ENCODE data around the gene HSPA1B.
"Not testable (repeated sequence)": the region's sequence is repeated elsewhere in the genome, so short reads cannot be mapped to it uniquely, and the experiment has no call there.

Gene HSPA1B

DNA sequence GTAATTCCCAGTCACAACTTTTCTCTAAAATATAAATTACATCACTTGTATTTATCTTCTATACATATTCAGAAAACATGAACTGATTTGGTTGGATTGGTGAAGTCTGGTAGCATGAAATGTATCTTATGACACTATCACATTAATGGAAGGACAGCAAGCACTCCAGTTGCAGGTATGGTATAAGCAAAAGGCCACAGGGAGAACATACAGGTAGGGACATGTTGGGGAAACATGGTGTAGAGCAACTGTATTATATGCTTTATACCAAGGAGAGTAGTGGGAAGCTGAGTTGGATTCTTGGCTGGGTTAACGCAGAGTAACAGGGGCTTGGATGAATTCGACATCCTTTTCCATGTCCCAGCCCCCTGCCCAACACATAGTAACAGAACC is 30.5 kb upstream of the HSPA1B start:
- peaks cover 16% of the 10 kb centered on the region for H3K4me1 Mint-ChIP-seq
- H3K27ac Mint-ChIP-seq = peak overlapping the region; percentile 54 to 74 (median 55)
- H3K36me3 Mint-ChIP-seq (ENCODE audit: low read depth) = peaks cover 8% of the 10 kb centered on the region
- no peaks in the 10 kb centered on the region for H3K27me3 Mint-ChIP-seq (ENCODE audit: low read depth)
- TF ChIP-seq, protein P1, sequence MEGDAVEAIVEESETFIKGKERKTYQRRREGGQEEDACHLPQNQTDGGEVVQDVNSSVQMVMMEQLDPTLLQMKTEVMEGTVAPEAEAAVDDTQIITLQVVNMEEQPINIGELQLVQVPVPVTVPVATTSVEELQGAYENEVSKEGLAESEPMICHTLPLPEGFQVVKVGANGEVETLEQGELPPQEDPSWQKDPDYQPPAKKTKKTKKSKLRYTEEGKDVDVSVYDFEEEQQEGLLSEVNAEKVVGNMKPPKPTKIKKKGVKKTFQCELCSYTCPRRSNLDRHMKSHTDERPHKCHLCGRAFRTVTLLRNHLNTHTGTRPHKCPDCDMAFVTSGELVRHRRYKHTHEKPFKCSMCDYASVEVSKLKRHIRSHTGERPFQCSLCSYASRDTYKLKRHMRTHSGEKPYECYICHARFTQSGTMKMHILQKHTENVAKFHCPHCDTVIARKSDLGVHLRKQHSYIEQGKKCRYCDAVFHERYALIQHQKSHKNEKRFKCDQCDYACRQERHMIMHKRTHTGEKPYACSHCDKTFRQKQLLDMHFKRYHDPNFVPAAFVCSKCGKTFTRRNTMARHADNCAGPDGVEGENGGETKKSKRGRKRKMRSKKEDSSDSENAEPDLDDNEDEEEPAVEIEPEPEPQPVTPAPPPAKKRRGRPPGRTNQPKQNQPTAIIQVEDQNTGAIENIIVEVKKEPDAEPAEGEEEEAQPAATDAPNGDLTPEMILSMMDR (IDR thresholded peaks at IDR 0.05; ENCODE audit: unreplicated experiment in 3 of 3) = no peak
- H3K4me3 Mint-ChIP-seq = peak overlapping the region; percentile 42 to 75 (median 60)
- no peaks in the 10 kb centered on the region for H3K9me3 Mint-ChIP-seq

DNA sequence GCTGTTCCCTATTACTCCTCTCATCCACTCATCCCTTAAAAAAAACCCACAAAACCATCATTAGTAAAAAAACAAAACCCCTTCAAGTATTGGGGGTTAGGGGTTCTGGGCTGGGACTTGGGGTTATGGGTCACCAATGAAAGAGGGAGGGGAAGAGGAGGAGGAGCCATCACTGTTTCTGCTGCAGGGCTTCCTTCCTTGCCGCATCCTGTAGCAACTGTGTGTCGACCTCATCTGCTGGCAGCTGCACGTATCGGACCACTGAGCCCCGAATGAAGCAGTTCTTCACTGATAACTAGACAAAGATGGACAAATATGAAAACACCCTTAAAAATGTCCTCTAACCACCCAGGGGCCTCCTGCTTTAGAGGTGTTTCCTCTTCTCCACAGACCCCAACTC is 29.9 kb upstream of the HSPA1B start:
- peaks cover 10% of the 10 kb centered on the region for H3K4me1 Mint-ChIP-seq

DNA sequence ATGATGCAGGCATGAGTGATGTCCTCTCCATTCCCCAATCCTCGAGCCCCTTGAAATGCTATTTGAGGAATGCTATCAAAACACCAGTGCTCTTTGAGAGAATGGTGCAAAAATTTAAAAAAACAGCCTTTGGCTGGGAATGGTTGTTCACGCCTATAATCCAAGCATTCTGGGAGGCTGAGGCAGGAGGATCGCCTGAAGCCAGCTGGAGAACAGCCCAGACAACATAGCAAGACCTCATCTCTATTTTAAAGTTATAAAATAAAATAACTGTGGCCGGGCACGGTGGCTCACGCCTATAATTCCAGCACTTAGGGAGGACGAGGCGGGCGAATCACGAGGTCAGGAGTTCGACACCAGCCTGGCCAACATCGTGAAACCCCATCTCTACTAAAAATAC is 27.8 kb upstream of the HSPA1B start:
- no peak overlapping the region for H3K27ac Mint-ChIP-seq
- H3K4me1 Mint-ChIP-seq = no peaks in the 10 kb centered on the region
- no peaks in the 10 kb centered on the region for H3K9me3 Mint-ChIP-seq
- no peak overlapping the region for H3K4me3 Mint-ChIP-seq
- H3K27me3 Mint-ChIP-seq (ENCODE audit: low read depth) = no peaks in the 10 kb centered on the region
- TF ChIP-seq, protein P1 (IDR thresholded peaks at IDR 0.05; ENCODE audit: unreplicated experiment in 3 of 3) = no peak
- H3K36me3 Mint-ChIP-seq (ENCODE audit: low read depth) = peaks cover 9% of the 10 kb centered on the region

More for the DNA sequence above, 29.9 kb upstream of the HSPA1B start:
- Mint-ChIP-seq H3K27me3 (ENCODE audit: low read depth) (no peaks in the 10 kb centered on the region), H3K36me3 (ENCODE audit: low read depth) (peaks cover 4% of the 10 kb centered on the region), H3K9me3 (no peaks in the 10 kb centered on the region), H3K4me3 (peak overlapping the region; percentile 23 to 71 (median 42)), H3K27ac (peak overlapping the region; percentile 54 to 74 (median 55))
- TF ChIP-seq, protein P1 (IDR thresholded peaks at IDR 0.05; ENCODE audit: unreplicated experiment in 3 of 3) = no peak

DNA sequence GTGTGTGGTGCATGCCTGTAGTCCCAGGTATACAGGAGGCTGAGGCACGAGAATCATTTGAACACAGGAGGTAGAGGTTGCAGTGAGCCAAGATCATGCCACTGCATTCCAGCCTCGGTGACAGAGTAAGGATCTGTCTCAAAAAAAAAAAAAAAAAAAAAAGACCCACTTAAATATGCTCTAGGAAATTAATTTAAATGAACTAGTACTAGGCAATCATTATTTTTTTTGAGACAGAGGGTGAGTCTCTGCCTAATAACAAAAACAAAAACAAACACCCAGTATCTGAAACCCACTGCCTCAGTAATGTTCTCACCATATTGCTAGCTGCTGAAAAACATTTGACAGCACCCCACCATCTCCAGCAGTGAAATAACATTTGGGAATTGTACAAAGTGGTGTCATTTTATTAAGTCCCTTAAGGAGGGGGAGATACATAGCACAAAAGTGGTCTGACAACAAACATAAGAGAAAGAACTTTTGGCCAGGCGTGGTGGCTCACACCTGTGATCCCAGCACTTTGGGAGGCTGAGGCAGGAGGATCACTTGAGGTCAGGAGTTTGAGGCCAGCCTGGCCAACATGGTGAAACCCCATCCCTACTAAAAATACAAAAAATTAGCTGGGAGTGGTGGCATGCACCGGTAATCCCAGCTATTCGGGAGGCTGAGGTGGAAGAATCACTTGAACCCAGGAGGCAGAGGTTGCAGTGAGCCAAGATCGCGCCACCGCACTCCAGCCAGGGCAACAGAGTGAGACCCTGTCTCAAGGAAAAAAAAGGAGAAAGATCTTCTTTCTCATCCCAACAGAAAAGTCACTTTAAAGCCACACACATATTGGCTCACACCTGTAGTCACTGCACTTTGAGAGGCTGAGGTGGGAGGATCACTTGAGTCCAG is 26.3 kb upstream of the HSPA1B start:
- not testable (repeated sequence) for H3K4me1 Mint-ChIP-seq; H3K27ac Mint-ChIP-seq; H3K27me3 Mint-ChIP-seq (ENCODE audit: low read depth); H3K36me3 Mint-ChIP-seq (ENCODE audit: low read depth); H3K9me3 Mint-ChIP-seq
- peak overlapping the region in 1 of 3 experiments; percentile 30 for H3K4me3 Mint-ChIP-seq

DNA sequence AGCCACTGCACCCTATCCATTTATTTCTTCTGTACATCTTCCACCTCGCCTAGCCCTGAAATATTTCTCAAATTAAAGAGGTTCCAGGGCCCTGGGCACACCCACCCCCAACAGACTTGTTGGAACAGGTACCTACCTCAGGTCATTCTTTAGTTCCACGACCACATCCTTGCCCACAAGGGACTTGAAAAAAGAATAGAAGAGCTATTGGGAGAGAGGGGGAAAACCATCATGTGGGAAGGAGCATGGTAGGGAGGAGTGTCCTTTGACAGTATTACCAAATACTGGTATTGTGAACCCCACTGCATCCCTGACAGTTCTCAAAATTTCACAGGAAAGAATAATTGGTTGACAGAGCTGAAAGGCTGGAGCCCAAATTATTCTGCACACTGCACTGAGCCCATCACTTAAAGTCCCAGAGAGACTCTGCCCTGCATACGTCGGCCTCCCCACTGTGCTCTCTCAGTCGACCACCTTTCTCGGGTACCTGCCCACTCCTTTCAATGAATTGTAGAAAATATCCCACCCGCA is 21.5 kb upstream of the HSPA1B start:
- peak overlapping the region; percentile 79 to 94 (median 85) for H3K27ac Mint-ChIP-seq
- peaks cover 9% of the 10 kb centered on the region for H3K36me3 Mint-ChIP-seq (ENCODE audit: low read depth)
- TF ChIP-seq, protein P1 (IDR thresholded peaks at IDR 0.05; ENCODE audit: unreplicated experiment in 3 of 3) = no peak
- no peaks in the 10 kb centered on the region for H3K27me3 Mint-ChIP-seq (ENCODE audit: low read depth)
- H3K4me1 Mint-ChIP-seq = peaks cover 15% of the 10 kb centered on the region
- peak overlapping the region; percentile 88 to 96 (median 90) for H3K4me3 Mint-ChIP-seq
- H3K9me3 Mint-ChIP-seq = no peaks in the 10 kb centered on the region

DNA sequence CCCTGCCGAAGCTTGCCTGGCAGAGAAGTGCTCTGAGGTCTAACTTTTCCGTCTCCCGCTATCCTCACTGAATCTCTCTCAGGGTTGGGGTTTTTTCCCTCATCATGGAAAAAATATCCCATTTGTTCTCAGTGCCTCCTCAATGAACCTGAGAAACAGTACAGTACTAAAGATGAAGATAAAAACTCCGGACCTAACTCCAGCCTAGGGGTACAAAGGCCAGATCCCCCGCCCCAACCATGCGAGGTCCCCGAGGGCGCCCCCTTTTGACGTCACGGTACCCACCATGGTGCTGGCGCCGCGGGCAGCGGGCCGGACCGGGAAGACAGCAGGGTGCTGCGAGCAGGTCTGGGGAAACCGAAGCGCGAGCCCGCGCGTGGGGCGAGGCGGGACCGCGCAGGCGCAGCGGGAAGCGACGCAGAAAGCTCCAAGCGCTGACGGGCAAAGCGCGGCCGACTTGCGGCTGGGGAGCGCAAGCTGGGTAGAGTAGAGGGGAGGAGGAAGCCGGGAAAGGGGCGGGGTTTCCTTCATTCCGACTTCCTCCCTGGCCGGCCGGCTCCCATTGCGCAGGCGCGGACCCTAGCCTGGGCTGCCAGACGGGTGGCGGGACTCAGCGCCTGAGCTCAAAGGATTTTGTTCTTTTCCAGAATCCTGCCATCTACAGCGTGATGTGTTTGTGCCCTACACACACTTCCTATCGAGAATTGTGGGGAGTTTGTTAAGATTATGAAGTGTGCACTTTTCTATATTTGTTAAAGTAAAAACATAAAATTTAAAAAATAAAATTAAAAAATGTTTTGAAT is 20.9 kb upstream of the HSPA1B start, which contains the start of gene LSM2:
Gene LSM2, minus strand, starts transcription at position 497 of the 803 bp plus-strand sequence. Its CDS starts 209 bp downstream, at position 288.
- TF ChIP-seq, protein P1 (IDR thresholded peaks at IDR 0.05; ENCODE audit: unreplicated experiment in 3 of 3) = peak in 2 of 3 experiments; percentile 2 to 39
- H3K36me3 Mint-ChIP-seq (ENCODE audit: low read depth) = peaks cover 5% of the 10 kb centered on the region
- peak within 1 kb of the TSS; percentile 88 to 96 (median 90) for H3K4me3 Mint-ChIP-seq
- peaks cover 15% of the 10 kb centered on the region for H3K4me1 Mint-ChIP-seq
- H3K27me3 Mint-ChIP-seq (ENCODE audit: low read depth) = no peaks in the 10 kb centered on the region
- peak within 1 kb of the TSS; percentile 79 to 94 (median 85) for H3K27ac Mint-ChIP-seq
- no peaks in the 10 kb centered on the region for H3K9me3 Mint-ChIP-seq

DNA sequence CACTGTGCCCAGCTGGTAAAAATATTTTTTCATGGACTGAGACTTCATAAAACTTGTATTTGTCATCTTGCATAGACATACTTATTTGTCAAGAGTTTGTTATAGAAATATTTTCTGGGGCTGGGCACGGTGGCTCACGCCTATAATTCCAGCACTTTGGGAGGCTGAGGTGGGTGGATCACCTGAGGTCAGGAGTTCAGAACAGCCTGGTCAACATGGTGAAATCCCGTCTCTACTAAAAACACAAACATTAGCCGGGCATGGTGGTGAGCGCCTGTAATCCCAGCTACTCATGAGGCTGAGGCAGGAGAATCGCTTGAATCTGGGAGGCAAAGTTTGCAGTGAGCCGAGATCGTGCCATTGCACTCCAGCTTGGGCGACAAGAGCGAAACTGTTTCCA is 18.9 kb upstream of the HSPA1B start:
- H3K4me3 Mint-ChIP-seq = peak overlapping the region in 1 of 3 experiments; percentile 40
- H3K27me3 Mint-ChIP-seq (ENCODE audit: low read depth); H3K36me3 Mint-ChIP-seq (ENCODE audit: low read depth); H3K9me3 Mint-ChIP-seq: not testable (repeated sequence)
- peaks cover 17% of the 10 kb centered on the region for H3K4me1 Mint-ChIP-seq
- peak overlapping the region in 2 of 3 experiments; percentile 55 to 76 for H3K27ac Mint-ChIP-seq

All from nephron (organoid).